DOHH2 (cell line): ENCODE results near the gene TNRC6A.

ENCODE experiments used
- CTCF ChIP-seq: fragments of 200-600 bp; sonication (generic); IDR thresholded peaks from one replicate; pipeline ENCODE4 v1.5.1; 2014; ENCODE audit warnings: antibody characterized with exemption, mild to moderate bottlenecking, low read depth, low read length; ENCODE audit not compliant: poor library complexity, severe bottlenecking
- EZH2phosphoT487 ChIP-seq: fragments of 200-600 bp; sonication (generic); IDR thresholded peaks from 2 replicates; pipeline ENCODE4 v1.6.1; 2017; ENCODE audit warnings: borderline replicate concordance, mild to moderate bottlenecking, antibody characterized with exemption, low read length, moderate library complexity, mixed read lengths

GRCh38 chr16:24700549-24701392 is 28.7 kb upstream of the TNRC6A start:
- TF ChIP-seq CTCF: no peak
- TF ChIP-seq EZH2phosphoT487: no peak
